ENCODE results near the gene UGT2A2.
A peak's percentile ranks its signal among the peaks of the same experiment; 100 is the strongest.
"Not testable (repeated sequence)": the region's sequence is repeated elsewhere in the genome, so short reads cannot be mapped to it uniquely, and the experiment has no call there.

Gene UGT2A2

GRCh38 chr4:69639542-69639941 lies at the start of gene UGT2A2:
UGT2A2 (minus strand) TSS chr4:69639642; CDS start chr4:69639640, 2 bp downstream.
- DNase-seq: no peak

- DNase-seq: no peak
Measured at GRCh38 chr4:69684804-69685203, 45.4 kb upstream of the UGT2A2 start.

DNA sequence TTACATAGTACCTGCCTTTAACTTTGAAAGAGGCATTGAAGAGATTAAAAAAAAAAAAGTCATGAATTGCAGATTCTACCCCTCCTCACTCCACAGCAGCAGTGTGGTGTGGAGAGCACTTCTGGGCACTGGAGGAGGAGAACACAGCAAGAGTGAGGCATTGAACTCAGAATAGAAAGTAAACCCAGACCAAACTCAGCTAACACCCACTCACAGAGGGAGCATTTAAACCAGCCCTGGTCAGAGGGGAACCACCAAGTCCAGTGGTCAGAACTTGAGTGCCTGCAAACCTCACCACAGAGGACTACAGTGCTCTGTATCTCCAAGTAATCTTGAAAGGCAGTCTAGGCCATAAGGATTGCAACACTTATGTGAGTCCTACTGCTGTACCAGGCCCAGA lies 29.2 kb upstream of the UGT2A2 start:
- DNase-seq: no peak

GRCh38 chr4:69664009-69664408 lies 24.6 kb upstream of the UGT2A2 start:
- DNase-seq: not testable (repeated sequence)

DNA sequence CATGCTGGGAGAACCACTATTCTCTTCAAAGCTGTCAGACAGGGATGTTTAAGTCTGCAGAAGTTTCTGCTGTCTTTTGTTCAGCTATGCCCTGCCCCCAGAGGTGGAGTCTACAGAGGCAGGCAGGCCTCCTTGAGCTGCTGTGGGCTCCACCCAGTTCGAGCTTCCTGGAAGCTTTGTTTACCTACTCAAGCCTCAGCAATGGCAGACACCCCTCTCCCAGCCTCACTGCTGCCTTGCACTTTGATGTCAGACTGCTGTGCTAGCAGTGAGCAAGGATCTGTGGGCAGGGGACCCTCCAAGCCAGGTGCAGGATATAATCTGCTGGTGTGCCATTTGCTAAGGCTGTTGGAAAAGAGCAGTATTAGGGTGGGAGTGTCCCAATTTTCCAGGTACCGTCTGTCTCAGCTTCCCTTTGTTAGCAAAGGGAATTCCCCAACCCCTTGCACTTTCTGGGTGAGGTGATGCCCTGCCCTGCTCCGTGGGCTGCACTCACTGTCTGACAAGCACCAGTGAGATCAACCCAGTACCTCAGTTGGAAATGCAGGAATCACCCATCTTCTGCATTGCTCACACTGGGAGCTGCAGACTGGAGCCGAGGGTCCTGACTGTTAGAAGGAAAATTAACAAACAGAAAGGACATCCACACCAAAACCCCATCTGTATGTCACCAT lies 21.8 kb upstream of the UGT2A2 start:
- peak; percentile 47 for DNase-seq

- DNase-seq: no peak
Measured at GRCh38 chr4:69658133-69658532, 18.7 kb upstream of the UGT2A2 start.

GRCh38 chr4:69656653-69657158 lies 17.3 kb upstream of the UGT2A2 start:
- DNase-seq: no peak

- DNase-seq: no peak
Measured at GRCh38 chr4:69653147-69653546, 13.7 kb upstream of the UGT2A2 start, which contains the start of gene UGT2A1. UGT2A1 (minus strand) TSS chr4:69653247; CDS start chr4:69647644, 5,603 bp downstream.

- no peak for DNase-seq
Measured at GRCh38 chr4:69650872-69651271, 11.4 kb upstream of the UGT2A2 start.

- DNase-seq: no peak
Measured at GRCh38 chr4:69649629-69650028, 10.2 kb upstream of the UGT2A2 start.

DNA sequence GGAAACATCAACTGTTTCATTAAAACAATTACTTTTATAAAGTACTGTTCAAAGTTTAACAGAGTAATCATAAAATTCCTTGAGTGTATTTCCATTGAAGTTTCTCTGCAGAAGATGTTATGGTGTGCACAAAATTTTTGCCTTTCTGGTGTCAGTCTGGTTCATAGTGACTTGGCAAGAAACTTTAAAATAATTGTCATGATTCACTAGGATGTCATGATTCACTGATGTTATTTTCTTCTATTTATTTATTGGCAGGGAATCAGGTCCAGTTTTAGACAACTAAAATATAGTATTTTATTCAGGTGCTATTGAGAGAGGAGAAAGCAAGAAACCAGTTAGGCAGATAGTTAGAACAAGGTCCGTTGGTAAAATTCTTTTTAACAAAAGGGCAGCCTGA lies 9.8 kb upstream of the UGT2A2 start:
- DNase-seq: no peak

DNA sequence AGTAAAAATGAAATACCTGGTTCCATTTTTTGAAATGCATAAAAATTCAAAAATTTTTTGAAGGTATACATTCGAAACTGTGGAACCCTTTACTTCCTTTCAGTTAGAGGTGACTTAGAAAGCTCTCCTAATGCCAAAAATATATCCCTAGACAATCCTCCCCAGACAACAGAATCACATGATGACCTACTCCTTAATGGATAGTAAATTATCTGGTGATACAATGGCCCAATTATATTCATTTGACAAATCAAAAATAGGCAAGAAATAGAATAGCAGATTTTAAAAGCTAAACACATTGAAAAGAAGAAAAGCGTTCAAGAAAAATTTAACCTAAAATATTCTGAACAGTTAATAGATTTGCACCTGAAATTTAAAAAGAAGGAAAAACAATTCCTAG lies 3.5 kb upstream of the UGT2A2 start:
- DNase-seq: no peak

DNA sequence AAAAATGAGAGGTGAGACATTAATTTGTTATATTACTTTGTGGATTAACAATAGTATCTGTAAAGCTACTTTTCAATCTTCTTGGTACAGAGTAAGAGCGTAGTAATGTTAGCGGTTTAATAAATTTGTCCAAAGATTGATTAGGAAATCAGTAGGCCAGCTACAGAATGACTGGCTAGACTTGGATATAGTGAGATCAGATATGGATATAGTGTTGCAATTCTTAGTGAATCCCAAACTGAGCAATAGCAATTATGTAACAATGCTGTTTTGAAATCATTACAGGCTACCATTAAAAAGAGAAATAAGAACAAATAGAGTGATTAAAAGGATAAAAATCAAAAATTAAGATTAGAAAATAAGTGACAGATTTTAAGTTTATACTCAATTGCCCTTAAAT lies 847 bp upstream of the UGT2A2 start:
- no peak for DNase-seq

GRCh38 chr4:69617083-69617694 lies 22.3 kb downstream of the UGT2A2 start:
- no peak for DNase-seq

DNA sequence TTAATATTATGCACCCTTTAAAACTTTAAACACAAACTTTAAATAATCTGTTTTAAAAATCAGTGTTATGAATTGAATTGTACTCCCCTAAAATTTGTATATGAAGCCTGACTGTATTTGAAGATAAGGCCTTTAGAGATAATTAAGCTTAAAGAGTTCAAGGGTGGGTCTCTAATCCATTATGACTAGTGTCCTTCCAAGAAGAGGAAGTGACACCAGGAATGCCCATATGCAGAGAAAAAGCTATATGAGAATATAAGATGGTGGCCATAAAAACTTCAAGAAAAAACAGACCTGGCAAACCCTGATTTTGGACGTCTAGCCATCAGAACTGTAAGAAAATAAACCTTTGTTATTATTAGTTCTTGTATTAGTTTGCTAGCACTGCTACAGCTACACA lies 29.0 kb downstream of the UGT2A2 start:
- DNase-seq: no peak

DNA sequence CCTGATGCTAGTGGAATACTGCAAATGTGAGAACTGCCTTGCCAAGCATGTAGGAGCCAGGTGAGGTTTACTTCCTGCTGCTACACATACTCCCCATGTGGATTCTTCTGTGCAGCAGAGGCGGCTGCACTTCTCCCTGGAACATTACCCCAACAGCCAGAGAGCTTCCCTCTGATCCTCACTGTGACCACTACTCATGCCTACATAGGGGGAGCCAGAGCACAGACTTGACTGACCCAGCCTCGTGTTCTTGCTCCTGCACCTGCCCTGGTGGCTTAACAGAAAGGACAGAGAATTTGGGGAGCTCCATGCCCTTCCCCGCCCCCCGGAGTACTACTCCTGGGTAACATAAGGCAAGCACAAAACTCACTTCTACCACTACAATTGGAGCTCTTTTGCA lies 38.4 kb downstream of the UGT2A2 start:
- DNase-seq: no peak

DNA sequence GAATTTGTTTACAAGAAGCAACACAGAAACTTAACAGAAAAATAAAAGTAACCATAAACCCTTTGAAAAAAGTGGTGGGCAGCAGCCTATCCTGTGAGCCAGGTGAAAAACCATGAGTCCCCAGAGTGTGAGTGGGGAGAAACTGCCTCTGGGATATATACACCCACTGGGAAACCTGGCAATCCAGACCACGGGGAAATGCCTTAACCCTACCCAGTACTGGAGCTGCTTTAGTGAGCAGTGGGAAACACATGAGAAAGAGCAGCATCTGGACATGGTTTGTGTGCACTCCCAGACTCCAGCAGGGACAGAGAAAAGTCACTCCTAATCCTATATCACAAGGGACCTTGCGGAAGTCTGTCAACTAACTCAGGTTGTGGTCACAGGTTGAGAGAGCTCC lies 39.4 kb downstream of the UGT2A2 start:
- no peak for DNase-seq

GRCh38 chr4:69594382-69594781 lies 45.1 kb downstream of the UGT2A2 start:
- DNase-seq: no peak

GRCh38 chr4:69591364-69591763 lies 48.1 kb downstream of the UGT2A2 start:
- no peak for DNase-seq

- DNase-seq: no peak
Measured at GRCh38 chr4:69589884-69590283, 49.6 kb downstream of the UGT2A2 start.

DNA sequence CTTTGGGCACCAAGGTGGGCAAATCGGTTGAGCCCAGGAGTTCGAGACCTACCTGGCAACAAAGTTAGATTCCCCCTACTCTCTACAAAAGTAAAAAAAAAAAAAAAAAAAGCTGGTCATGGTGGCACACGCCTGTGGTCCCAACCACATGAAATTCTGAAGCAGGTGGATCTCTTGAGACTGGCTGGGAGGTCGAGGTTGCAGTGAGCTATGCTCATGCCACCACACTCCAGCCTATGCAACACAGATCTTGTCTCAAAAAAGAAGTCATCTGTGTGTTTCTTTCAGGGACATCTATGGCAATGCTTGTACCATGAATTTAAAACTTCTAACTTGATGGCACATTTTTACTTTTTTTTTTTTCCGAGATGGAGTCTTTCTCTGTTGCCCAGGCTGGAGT lies 55.3 kb downstream of the UGT2A2 start:
- no peak for DNase-seq

DNA sequence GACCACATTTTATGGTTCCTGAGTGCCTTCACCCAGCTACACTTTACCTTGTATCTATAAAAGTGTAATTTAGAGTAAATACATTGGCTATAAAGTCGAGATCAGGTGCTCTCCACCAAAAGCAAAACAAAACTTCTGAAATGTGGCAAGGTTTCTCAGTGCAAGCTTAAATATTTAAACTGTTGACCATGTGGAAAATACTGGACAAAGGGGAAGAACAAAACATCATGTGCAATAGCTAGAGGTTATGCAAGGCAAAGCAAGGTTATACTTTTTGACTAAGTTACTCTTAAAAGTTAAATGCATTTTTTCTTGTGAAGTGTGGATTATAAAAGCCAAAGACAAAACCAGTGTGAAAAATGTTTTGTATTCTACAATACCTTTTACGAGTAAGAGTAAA lies 55.9 kb downstream of the UGT2A2 start:
- no peak for DNase-seq

DNA sequence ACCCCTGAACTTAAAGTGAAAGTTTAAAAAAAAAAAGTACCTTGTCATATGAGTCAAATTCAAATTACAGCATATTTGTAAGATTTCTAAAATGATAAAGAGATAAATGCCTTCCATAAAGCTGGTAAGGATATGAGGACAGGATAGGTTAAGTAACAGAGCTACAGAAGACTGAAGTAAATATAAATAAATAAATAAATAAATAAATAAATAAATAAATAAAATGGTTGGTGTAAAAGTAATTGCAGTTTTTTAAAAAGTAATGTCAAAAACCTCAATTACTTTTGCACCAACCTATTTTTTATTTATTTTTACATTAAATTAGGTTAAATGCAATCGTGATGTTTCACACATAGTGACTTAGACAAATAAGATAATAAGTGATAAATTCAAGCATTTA lies 62.2 kb downstream of the UGT2A2 start:
- DNase-seq: no peak

DNA sequence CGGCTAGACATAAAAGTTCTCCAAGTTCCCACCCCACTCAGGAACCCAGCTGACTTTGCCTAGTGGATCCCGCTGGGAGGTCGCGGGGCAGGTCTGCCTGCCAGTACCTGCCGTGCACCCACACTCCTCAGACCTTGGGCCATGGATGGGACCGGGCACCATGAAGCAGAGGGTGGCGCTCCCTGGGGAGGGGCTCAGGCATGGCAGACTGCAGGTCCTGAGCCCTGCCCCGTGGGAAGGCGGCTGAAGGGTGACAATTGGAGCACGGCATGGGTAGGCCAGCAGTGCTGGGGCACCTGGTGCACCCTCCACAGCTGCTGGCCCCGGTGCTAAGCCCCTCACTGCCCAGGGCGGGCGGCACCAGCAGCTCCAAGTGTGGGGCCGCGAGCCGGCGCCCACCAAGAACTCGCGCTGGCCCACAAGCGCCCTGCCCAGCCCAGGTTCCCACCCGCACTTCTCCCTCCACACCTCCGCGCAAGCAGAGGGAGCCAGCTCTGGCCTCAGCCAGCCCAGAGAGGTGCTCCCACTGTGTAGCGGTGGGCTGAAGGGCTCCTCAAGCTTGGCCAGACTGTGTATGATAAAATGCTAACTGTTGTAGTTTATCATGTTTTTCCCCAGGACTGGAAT lies 63.1 kb downstream of the UGT2A2 start:
- no peak for DNase-seq

Measured in CD4-positive, alpha-beta T cell treated with Interleukin-6 for 4 hours (primary cell).